Lung (tissue), 12 donors: ENCODE data around the gene MTUS2. TPM values are rescaled to one million over a fixed set of nuclear protein-coding genes. Genes with fewer than 3 reads are reported as not detected.

Experiments used
- ATAC-seq: fragments of 200-7000 bp; cut with Tn5 transposase; one replicate; pipeline ENCODE4 v1.9.1; 2020; ENCODE audit warnings: moderate number of reproducible peaks; ENCODE audit not compliant: insufficient read depth, low FRiP score
- DNase-seq, 3 donors: peaks; one replicate each; pipeline ENCODE4 v3.0.0-alpha.2; 2013 to 2017
- H3K27ac ChIP-seq, 2 donors: one replicate each; pipeline ENCODE4 v1.5.1; 2013; ENCODE audit warnings: mild to moderate bottlenecking in 2 of 2, moderate library complexity in 2 of 2, control low read depth in 1 of 2, inconsistent platforms in 1 of 2, low read depth in 1 of 2, low read length in 1 of 2
- H3K27me3 ChIP-seq, 3 donors: one replicate each; pipeline ENCODE4 v1.5.1; 2013; ENCODE audit warnings: low read length in 2 of 3; ENCODE audit not compliant: control insufficient read depth in 3 of 3, insufficient read depth in 3 of 3
- H3K36me3 ChIP-seq, 4 donors: one replicate each; pipeline ENCODE4 v1.5.1; 2013; ENCODE audit warnings: low read length in 4 of 4, mild to moderate bottlenecking in 1 of 4, moderate library complexity in 1 of 4; ENCODE audit not compliant: control insufficient read depth in 4 of 4, insufficient read depth in 4 of 4
- H3K4me1 ChIP-seq, 5 donors: one replicate each; pipeline ENCODE4 v1.5.1; 2013; ENCODE audit warnings: low read length in 5 of 5, mild to moderate bottlenecking in 2 of 5, moderate library complexity in 1 of 5; ENCODE audit not compliant: control insufficient read depth in 5 of 5, insufficient read depth in 5 of 5
- H3K4me3 ChIP-seq: one replicate; pipeline ENCODE4 v1.5.1; 2013; ENCODE audit warnings: mild to moderate bottlenecking, control low read depth, moderate library complexity
- H3K9ac ChIP-seq, 2 donors: one replicate each; pipeline ENCODE4 v1.5.1; 2013; ENCODE audit warnings: low read length in 2 of 2, control low read depth in 1 of 2; ENCODE audit not compliant: insufficient read depth in 1 of 2
- H3K9me3 ChIP-seq, 4 donors: one replicate each; pipeline ENCODE4 v1.5.1; 2013; ENCODE audit warnings: low read length in 3 of 4, mild to moderate bottlenecking in 1 of 4, moderate library complexity in 1 of 4; ENCODE audit not compliant: control insufficient read depth in 4 of 4, insufficient read depth in 3 of 4
- CTCF ChIP-seq: IDR thresholded peaks from 2 replicates; pipeline ENCODE4 v1.5.1; 2012; ENCODE audit warnings: mild to moderate bottlenecking; ENCODE audit errors: control extremely low read depth, extremely low read depth
- WGBS, 2 donors: extraction: QIAGEN DNeasy Blood & Tissue Kit; methylation state at CpG; one replicate each; pipeline ENCODE4 v1.1.7; 2013; 5-methylcytosine and 5-hydroxymethylcytosine counted together
- polyA plus RNA-seq, 2 donors: library from polyadenylated mRNA; stranded (reverse); fragments of 200-250 nt; gene quantifications; one replicate each; pipeline ENCODE4 v1.2.1, GENCODE V29; 2013
- total RNA-seq, 2 donors: library from RNA; depleted of rRNA in 1 of 2; stranded (reverse); fragments of >200 nt in 1 of 2; gene quantifications; one replicate each; pipeline ENCODE4 v1.2.1, GENCODE V29; 2014 to 2021
- donor health status: control.
- donor health status: control.
- donor health status: Bipolar disorder and iron deficiency.
- donor health status: healthy.
- donor health status: DM: yes; HTN: yes; CAD: no.

MTUS2 gene
- total and polyA plus RNA-seq, 4 donors: 0.03 to 0.54 (median 0.08) TPM

GRCh38 chr13:28819046-28819730, 951 bp upstream of the MTUS2 start:
- peaks cover 4 to 44% (median 40%) of the 10 kb centered on the region in 3 donors for H3K27me3 ChIP-seq
- DNase-seq (peak in 2 of 3 donors; percentile 23 to 33), ATAC-seq (no peak)
- peaks cover 0 to 10% (median 0%) of the 10 kb centered on the region in 5 donors for H3K4me1 ChIP-seq
- no peak overlapping the region for H3K9ac ChIP-seq
- H3K27ac ChIP-seq: no peak overlapping the region
- no peak for TF ChIP-seq CTCF
- H3K9me3 ChIP-seq: peaks cover 0 to 7% (median 2%) of the 10 kb centered on the region in 4 donors
- 6% methylated on average over 29 of the region's 29 CpGs for WGBS, 2 donors
- H3K4me3 ChIP-seq: no peak overlapping the region
- H3K36me3 ChIP-seq: no peaks in the 10 kb centered on the region

GRCh38 chr13:28819735-28820098, 422 bp upstream of the MTUS2 start:
- Histone ChIP-seq H3K4me3 (peak overlapping the region; percentile 24), H3K4me1 (peaks cover 0 to 10% (median 0%) of the 10 kb centered on the region in 5 donors), H3K36me3 (no peaks in the 10 kb centered on the region), H3K9ac (no peak overlapping the region), H3K27ac (peak overlapping the region in 1 of 2 donors; percentile 91), H3K27me3 (peaks cover 4 to 44% (median 40%) of the 10 kb centered on the region in 3 donors), H3K9me3 (peaks cover 0 to 7% (median 2%) of the 10 kb centered on the region in 4 donors)
- peak; percentile 48 to 73 (median 69) for DNase-seq
- ATAC-seq: no peak
- WGBS, 2 donors: 0 to 1% methylated on average over 10 to 54 of the region's 55 CpGs
- no peak for TF ChIP-seq CTCF

- WGBS, 2 donors: 89 to 92% methylated on average over 5 of the region's 5 CpGs
- Histone ChIP-seq H3K27me3 (peaks cover 4 to 42% (median 40%) of the 10 kb centered on the region in 3 donors), H3K27ac (no peak overlapping the region), H3K4me1 (peaks cover 0 to 10% (median 0%) of the 10 kb centered on the region in 5 donors), H3K36me3 (no peaks in the 10 kb centered on the region), H3K9ac (no peak overlapping the region), H3K9me3 (peaks cover 0 to 8% (median 1%) of the 10 kb centered on the region in 4 donors), H3K4me3 (no peak overlapping the region)
- DNase-seq: no peak
- no peak for ATAC-seq
- TF ChIP-seq CTCF: no peak
Observed at GRCh38 chr13:28822151-28822550, 2.0 kb downstream of the MTUS2 start.
